BLaER1 treated with 17β-estradiol and CSF1 and Interleukin-3, amounts not matched to agents 10 nM and 100 nM (cell line): ENCODE data around the gene SLC12A2.

Source experiments
- H3K27ac ChIP-seq, 11 experiments: shearing (Covaris generic); formaldehyde crosslinking; 2 replicates each; pipeline ENCODE4 v1.8.1; 2022
- H3K27me3 ChIP-seq, 11 experiments: shearing (Covaris generic); formaldehyde crosslinking; 2 replicates each; pipeline ENCODE4 v1.8.1; 2022
- H3K36me3 ChIP-seq, 11 experiments: shearing (Covaris generic); formaldehyde crosslinking; 2 replicates each; pipeline ENCODE4 v1.8.1; 2022
- H3K4me1 ChIP-seq, 10 experiments: shearing (Covaris generic); formaldehyde crosslinking; 2 replicates each; pipeline ENCODE4 v1.8.1; 2022
- H3K4me2 ChIP-seq, 11 experiments: shearing (Covaris generic); formaldehyde crosslinking; 2 replicates each; pipeline ENCODE4 v1.8.1; 2022
- H3K4me3 ChIP-seq, 10 experiments: shearing (Covaris generic); formaldehyde crosslinking; 2 replicates each; pipeline ENCODE4 v1.8.1; 2022
- H3K9ac ChIP-seq, 11 experiments: shearing (Covaris generic); formaldehyde crosslinking; 2 replicates each; pipeline ENCODE4 v1.8.1; 2022
- H3K9me3 ChIP-seq, 11 experiments: shearing (Covaris generic); formaldehyde crosslinking; replicated peaks in 1 of 11; 2 replicates each; pipeline ENCODE4 v1.8.1; 2022
- H4K20me1 ChIP-seq, 11 experiments: shearing (Covaris generic); formaldehyde crosslinking; 2 replicates each; pipeline ENCODE4 v1.8.1; 2022
- Cebpa-rat ChIP-seq, 11 experiments: shearing (Covaris generic); IDR thresholded peaks; 2 replicates each; pipeline ENCODE4 v1.8.1; 2022

The SLC12A2 gene

DNA sequence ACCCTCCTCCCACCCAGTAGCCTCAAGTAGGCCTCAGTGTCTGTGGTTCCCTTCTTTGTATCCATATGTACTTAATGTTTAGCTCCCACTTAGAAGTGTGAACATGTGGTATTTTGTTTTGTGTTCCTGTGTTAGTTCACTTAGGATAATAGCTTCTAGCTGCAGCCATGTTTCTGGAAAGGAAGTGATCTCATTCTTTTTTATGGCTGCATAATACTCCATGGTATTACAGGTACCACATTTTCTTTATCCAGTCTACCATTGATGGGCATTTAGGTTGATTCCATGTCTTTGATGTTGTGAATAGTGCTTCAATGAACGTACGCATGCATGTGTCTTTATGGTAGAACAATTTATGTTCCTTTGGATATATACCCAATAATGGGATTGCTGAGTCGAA, 74.8 kb downstream of the SLC12A2 start:
- H4K20me1 ChIP-seq, result no peaks in the 10 kb centered on the region; a peak in 1 of 22 replicates
- H3K27me3 ChIP-seq, result no peaks in the 10 kb centered on the region
- no peak overlapping the region for H3K9ac ChIP-seq
- peaks cover 48 to 99% (median 87%) of the 10 kb centered on the region in 11 experiments for H3K36me3 ChIP-seq
- no peak overlapping the region for H3K4me2 ChIP-seq
- TF ChIP-seq Cebpa-rat (IDR thresholded peaks at IDR 0.05), result no peak
- peaks cover 5 to 9% (median 8%) of the 10 kb centered on the region in 11 experiments; a peak in 19 of 22 replicates for H3K9me3 ChIP-seq
- H3K4me1 ChIP-seq, result 0 out of 20 replicates have a peak, but pooled peaks cover 0 to 4% (median 0%) of the 10 kb centered on the region in 10 experiments
- H3K4me3 ChIP-seq, result no peak overlapping the region
- no peak overlapping the region for H3K27ac ChIP-seq

DNA sequence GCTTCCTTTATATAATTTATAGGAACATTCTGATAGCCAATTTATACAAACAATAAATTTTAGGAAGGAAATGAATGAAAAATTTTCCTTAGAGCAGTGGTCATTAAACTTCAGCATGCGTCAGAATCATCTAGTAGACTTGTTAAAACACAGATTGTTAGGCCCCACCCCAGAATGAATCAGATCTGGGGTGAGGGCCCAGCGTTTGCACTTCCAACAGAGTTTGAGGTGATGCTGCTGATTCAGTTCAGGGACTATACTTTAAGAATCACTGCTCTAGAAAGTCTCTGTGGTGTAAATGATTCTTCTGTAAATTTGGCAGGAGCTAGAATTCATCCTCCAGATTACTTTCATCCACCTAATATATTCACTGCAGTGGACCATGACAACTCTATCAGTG, 80.4 kb downstream of the SLC12A2 start:
- peaks cover 0 to 4% (median 0%) of the 10 kb centered on the region in 11 experiments; a peak in 1 of 22 replicates for H3K9me3 ChIP-seq
- H3K9ac ChIP-seq, result no peak overlapping the region
- H3K4me3 ChIP-seq, result no peak overlapping the region
- no peaks in the 10 kb centered on the region for H3K4me1 ChIP-seq
- H3K27ac ChIP-seq, result no peak overlapping the region
- no peaks in the 10 kb centered on the region; a peak in 1 of 22 replicates for H4K20me1 ChIP-seq
- no peaks in the 10 kb centered on the region for H3K27me3 ChIP-seq
- H3K36me3 ChIP-seq, result peaks cover 35 to 90% (median 59%) of the 10 kb centered on the region in 11 experiments
- no peak overlapping the region for H3K4me2 ChIP-seq
- no peak for TF ChIP-seq Cebpa-rat (IDR thresholded peaks at IDR 0.05)

DNA sequence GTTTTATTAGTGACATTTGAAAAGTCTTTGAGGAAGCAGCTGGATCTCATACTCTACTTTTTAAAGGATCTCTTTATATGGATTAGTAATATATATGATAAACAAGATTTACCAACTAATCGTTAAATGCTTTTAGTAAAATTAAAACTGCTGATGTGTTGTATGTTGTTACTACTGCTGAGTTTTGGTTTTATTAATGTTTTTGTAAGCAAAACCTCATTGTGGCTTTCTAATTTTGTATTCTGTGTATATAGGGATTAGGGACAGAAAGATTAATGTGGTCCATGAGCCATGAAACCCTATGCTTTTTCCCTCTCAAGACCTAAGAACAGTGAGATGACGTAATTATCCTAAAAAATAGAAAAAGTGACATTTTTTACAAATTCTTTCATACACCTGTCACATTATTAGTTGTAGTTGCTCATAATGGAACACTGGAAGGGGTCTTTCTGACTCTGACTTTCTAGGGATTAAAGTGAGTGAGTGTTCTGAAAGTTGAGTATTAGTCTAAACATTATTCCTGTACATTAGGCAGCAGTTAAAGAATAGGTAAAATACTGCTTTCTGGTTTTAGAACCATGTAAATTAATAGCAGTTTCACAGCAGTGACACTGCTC, 85.9 kb downstream of the SLC12A2 start:
- Histone ChIP-seq H3K4me1 (no peaks in the 10 kb centered on the region), H3K27me3 (no peaks in the 10 kb centered on the region), H3K9ac (no peak overlapping the region), H3K9me3 (no peaks in the 10 kb centered on the region), H3K36me3 (peaks cover 4 to 65% (median 34%) of the 10 kb centered on the region in 11 experiments; a peak in 19 of 22 replicates), H3K27ac (no peak overlapping the region), H4K20me1 (no peaks in the 10 kb centered on the region), H3K4me3 (no peak overlapping the region), H3K4me2 (no peak overlapping the region)
- no peak for TF ChIP-seq Cebpa-rat (IDR thresholded peaks at IDR 0.05)

DNA sequence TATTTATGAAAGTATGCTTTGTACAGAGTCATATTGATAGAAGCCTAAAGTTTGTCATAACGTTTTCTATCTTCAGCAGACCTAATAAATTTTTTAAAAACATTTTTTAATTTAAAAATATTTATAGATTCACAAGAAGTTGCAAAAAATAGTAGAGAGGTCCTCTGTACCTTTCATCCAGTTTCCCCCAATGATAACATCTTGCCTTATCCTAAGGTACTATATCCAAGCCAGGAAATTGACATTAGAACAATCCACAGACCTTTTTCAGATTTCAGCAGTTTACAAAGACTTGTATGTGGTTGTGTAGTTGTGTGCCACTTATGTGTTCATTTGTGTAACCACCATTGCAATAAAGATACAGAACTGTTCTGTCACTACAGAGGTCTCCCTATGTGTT, 88.5 kb downstream of the SLC12A2 start:
- Histone ChIP-seq H3K4me2 (no peak overlapping the region), H3K27ac (no peak overlapping the region), H3K9me3 (no peaks in the 10 kb centered on the region), H3K4me3 (no peak overlapping the region), H3K36me3 (peaks cover 4 to 42% (median 28%) of the 10 kb centered on the region in 11 experiments; a peak in 19 of 22 replicates), H3K4me1 (no peaks in the 10 kb centered on the region), H3K9ac (no peak overlapping the region), H4K20me1 (no peaks in the 10 kb centered on the region), H3K27me3 (no peaks in the 10 kb centered on the region)
- TF ChIP-seq Cebpa-rat (IDR thresholded peaks at IDR 0.05), result no peak

DNA sequence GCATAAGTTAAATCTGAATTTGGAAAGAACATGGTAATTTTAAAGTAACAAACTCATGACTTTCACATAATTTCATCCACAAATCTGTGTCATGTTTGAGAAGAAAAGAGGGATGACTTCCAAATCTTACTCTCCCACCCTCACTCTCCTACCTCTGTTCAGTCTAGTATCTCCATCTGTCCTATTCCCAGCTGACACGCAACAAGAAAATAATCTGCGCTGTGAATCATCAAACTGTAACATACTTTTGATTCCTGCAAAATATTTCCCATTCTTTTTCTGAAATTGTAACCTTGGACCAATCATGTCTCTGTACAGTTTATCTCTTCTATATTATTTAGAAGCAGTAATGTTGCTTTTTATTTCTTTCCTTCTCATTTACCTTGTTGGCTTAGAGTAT, 91.4 kb downstream of the SLC12A2 start:
- Histone ChIP-seq H4K20me1 (no peaks in the 10 kb centered on the region), H3K27ac (no peak overlapping the region), H3K4me1 (no peaks in the 10 kb centered on the region), H3K9ac (no peak overlapping the region), H3K4me2 (no peak overlapping the region), H3K9me3 (no peaks in the 10 kb centered on the region), H3K36me3 (peaks cover 12 to 47% (median 35%) of the 10 kb centered on the region in 11 experiments; a peak in 20 of 22 replicates), H3K27me3 (no peaks in the 10 kb centered on the region), H3K4me3 (no peak overlapping the region)
- no peak for TF ChIP-seq Cebpa-rat (IDR thresholded peaks at IDR 0.05)

DNA sequence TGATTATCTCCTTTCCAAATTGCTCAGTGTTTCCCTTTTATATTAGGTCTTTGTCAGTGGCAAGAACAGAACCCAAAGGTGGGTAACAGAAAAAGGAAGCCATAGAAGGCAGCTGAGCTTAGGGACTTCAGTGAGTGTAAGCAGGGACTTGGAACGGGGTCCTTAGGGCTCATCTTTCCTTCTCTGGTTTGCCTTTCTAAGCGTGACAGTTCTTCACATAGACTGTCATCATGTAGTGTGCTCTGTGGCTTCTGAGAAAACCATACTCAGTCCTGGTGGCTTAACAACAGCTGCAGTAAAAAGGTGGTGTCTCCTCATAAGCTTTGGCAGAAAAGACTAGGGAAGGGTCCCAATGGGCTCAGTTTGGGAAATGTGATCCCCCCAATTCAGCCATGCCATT, 108.8 kb downstream of the SLC12A2 start:
- no peak overlapping the region for H3K27ac ChIP-seq
- TF ChIP-seq Cebpa-rat (IDR thresholded peaks at IDR 0.05), result no peak
- H3K9me3 ChIP-seq, result no peaks in the 10 kb centered on the region
- H3K9ac ChIP-seq, result no peak overlapping the region
- no peaks in the 10 kb centered on the region for H3K27me3 ChIP-seq
- H3K36me3 ChIP-seq, result peaks cover 0 to 61% (median 22%) of the 10 kb centered on the region in 11 experiments; a peak in 16 of 22 replicates
- H3K4me3 ChIP-seq, result no peak overlapping the region
- H3K4me2 ChIP-seq, result no peak overlapping the region
- peaks cover 0 to 7% (median 0%) of the 10 kb centered on the region in 10 experiments; a peak in 3 of 20 replicates for H3K4me1 ChIP-seq
- no peaks in the 10 kb centered on the region for H4K20me1 ChIP-seq

DNA sequence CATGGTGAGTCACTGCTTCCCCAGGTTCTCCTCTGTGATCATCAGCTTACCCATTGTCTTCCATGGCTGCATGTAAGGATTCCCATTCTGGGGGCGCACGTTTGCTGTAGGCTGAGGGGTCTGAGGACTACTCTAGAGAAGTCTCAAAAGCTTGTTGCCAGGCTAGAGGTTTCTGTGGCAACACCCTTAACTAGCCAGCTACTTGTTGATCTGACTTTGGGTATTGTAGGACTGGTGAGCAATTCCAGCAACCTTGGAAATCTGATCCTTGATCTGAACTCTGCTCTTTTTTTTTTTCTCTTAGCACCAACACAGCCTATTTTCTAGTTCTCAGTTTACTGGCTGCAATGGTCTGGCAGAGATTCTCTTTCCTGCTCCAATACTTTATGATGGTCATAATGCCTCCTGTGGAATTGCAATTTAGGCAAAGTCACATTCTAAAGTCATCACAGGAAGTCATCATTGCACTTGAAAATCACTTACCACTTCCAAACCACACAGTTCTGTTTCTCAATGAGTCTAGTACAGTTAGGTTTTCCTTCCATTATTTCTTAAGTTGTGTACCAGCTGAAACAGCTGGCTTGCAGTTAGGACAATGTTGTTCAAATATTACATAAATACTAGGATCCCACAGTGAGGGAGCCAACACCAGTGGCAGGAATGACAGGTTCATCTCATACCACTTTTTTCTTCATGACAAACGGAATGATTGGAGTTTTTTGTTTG, 110.3 kb downstream of the SLC12A2 start:
- H3K9ac ChIP-seq, result no peak overlapping the region
- TF ChIP-seq Cebpa-rat (IDR thresholded peaks at IDR 0.05), result no peak
- H3K36me3 ChIP-seq, result peaks cover 0 to 51% (median 16%) of the 10 kb centered on the region in 11 experiments; a peak in 15 of 22 replicates
- no peak overlapping the region for H3K4me2 ChIP-seq
- H3K27me3 ChIP-seq, result no peaks in the 10 kb centered on the region
- no peaks in the 10 kb centered on the region for H3K9me3 ChIP-seq
- no peak overlapping the region for H3K4me3 ChIP-seq
- H3K4me1 ChIP-seq, result peaks cover 0 to 9% (median 4%) of the 10 kb centered on the region in 10 experiments; a peak in 5 of 20 replicates
- no peak overlapping the region for H3K27ac ChIP-seq
- H4K20me1 ChIP-seq, result no peaks in the 10 kb centered on the region

DNA sequence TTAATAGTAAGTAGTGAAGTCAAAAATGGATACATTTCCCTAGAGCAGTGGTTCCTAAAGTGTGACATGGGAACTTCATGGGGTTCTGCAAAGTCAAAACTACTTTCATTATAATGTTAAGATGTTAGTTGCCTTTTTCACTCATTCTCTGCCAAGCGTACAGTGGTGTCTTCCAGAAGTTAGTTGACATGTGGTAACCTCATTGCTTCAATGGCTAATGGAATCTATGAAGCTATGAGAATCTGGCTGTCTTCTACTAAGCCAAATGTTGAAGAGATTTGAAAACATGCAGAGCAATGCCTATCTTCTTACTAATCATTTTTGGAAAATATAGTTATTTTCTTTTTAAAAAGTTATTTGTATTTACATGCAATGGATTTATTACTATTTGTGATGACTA, 111.8 kb downstream of the SLC12A2 start:
- Histone ChIP-seq H3K4me1 (peaks cover 0 to 9% (median 4%) of the 10 kb centered on the region in 10 experiments; a peak in 5 of 20 replicates), H3K27me3 (no peaks in the 10 kb centered on the region), H3K9ac (no peak overlapping the region), H3K9me3 (no peaks in the 10 kb centered on the region), H4K20me1 (no peaks in the 10 kb centered on the region; a peak in 1 of 22 replicates), H3K36me3 (peaks cover 0 to 38% (median 8%) of the 10 kb centered on the region in 11 experiments; a peak in 15 of 22 replicates), H3K27ac (no peak overlapping the region), H3K4me3 (no peak overlapping the region), H3K4me2 (no peak overlapping the region)
- no peak for TF ChIP-seq Cebpa-rat (IDR thresholded peaks at IDR 0.05)

DNA sequence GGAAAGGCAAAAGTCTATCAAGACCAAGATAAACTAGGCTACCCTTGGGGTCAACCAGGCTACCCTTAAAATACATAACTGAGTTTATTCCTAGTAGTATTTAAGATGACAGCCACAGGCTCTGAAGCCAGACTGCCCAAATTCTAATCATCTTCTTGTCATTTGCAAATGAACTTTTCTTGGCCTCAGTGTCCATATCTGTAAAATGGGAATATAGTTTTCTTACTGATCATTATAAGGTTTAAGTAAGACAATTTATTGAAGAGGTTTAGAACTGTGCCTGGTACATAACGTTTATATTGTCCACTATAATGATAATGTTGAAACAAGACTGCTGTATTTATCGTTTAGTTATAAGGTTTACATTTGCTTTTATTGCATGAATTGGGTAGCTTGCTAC, 112.5 kb downstream of the SLC12A2 start:
- no peaks in the 10 kb centered on the region; a peak in 1 of 22 replicates for H4K20me1 ChIP-seq
- peaks cover 0 to 31% (median 8%) of the 10 kb centered on the region in 11 experiments; a peak in 14 of 22 replicates for H3K36me3 ChIP-seq
- H3K27ac ChIP-seq, result no peak overlapping the region
- no peaks in the 10 kb centered on the region for H3K9me3 ChIP-seq
- no peaks in the 10 kb centered on the region for H3K27me3 ChIP-seq
- H3K9ac ChIP-seq, result no peak overlapping the region
- no peak overlapping the region for H3K4me2 ChIP-seq
- H3K4me3 ChIP-seq, result no peak overlapping the region
- peaks cover 0 to 9% (median 4%) of the 10 kb centered on the region in 10 experiments; a peak in 7 of 20 replicates for H3K4me1 ChIP-seq
- no peak for TF ChIP-seq Cebpa-rat (IDR thresholded peaks at IDR 0.05)
